Measurements from ENCODE around the gene FBLN1. TPM values are rescaled to one million over a fixed set of nuclear protein-coding genes. Genes with fewer than 3 reads are reported as not detected.
"Not testable (repeated sequence)": the region's sequence is repeated elsewhere in the genome, so short reads cannot be mapped to it uniquely, and the experiment has no call there.

Gene FBLN1
- total and polyA plus RNA-seq, 2 of the 8 experiments (the other 6 are each of a cell fraction or from before 2014, with no cell fraction given): 159 to 168 TPM

DNA sequence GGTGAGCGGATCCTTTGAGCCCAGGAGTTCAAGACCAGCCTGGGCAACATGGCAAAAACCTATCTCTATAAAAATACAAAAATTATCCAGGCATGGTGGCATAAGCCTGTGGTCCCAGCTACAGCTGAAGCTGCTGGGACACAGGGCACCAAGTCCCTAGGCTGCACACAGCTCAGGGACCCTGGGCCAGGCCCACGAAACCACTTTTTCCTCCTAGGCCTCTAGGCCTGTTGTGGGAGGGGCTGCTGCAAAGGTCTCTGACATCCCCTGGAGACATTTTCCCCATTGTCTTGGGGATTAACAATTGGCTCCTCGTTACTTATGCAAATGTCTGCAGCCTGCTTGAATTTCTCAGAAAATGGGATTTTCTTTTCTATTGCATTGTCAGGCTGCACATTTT, 39.0 kb upstream of the FBLN1 start:
- H3K79me1 ChIP-seq (ENCODE audit: low read depth, low read length); POLR2A ChIA-PET (ENCODE audit: partially characterized antibody); FAIRE-seq; H2BK5ac ChIP-seq (ENCODE audit: low read depth, low read length); H3K56ac ChIP-seq (replicated peaks; ENCODE audit: insufficient read length, low read depth, low read length); DNase-seq (ENCODE audit: low read depth in 1 of 2, low spot score in 2 of 2); H3K14ac ChIP-seq (ENCODE audit: insufficient read length); H3K18ac ChIP-seq (ENCODE audit: extremely low read depth, low read length); H3K27ac ChIP-seq (ENCODE audit: low read depth, low read length); H3K4me1 ChIP-seq (replicated peaks in 1 of 4; ENCODE audit: control insufficient read depth in 3 of 4, insufficient read depth in 4 of 4, low read length in 3 of 4); H3K36me3 ChIP-seq (ENCODE audit: control insufficient read depth in 2 of 4, insufficient read depth in 4 of 4, low read length in 3 of 4); H2AFZ ChIP-seq (ENCODE audit: low read length); H3K4me2 ChIP-seq (ENCODE audit: insufficient read depth in 1 of 2, low read depth in 2 of 2, low read length in 2 of 2); H2AK5ac ChIP-seq (ENCODE audit: low read depth, low read length); H2BK120ac ChIP-seq (replicated peaks; ENCODE audit: low read depth, low read length); H4K91ac ChIP-seq (replicated peaks; ENCODE audit: insufficient read length, low read length); H3K27me3 ChIP-seq (replicated peaks in 1 of 4; ENCODE audit: control insufficient read depth in 3 of 4, extremely low read depth in 1 of 4, insufficient read depth in 3 of 4, low read length in 3 of 4); H3K23ac ChIP-seq (ENCODE audit: insufficient read length); H3K9me3 ChIP-seq (ENCODE audit: insufficient read depth in 2 of 2, low read depth in 1 of 2, low read length in 1 of 2); H4K5ac ChIP-seq (ENCODE audit: insufficient read length, low read depth, low read length); H3K23me2 ChIP-seq (ENCODE audit: low read depth, low read length); H3K9ac ChIP-seq (replicated peaks in 1 of 4; ENCODE audit: extremely low read depth in 1 of 4, low read depth in 3 of 4, low read length in 3 of 4); H3K4ac ChIP-seq (replicated peaks; ENCODE audit: insufficient read length, low read depth, low read length); H4K8ac ChIP-seq (ENCODE audit: extremely low read depth, insufficient read depth, low read length); H3K79me2 ChIP-seq (ENCODE audit: control insufficient read depth in 1 of 2, insufficient read depth in 2 of 2, low read length in 2 of 2); H2BK15ac ChIP-seq (ENCODE audit: low read length); H2BK20ac ChIP-seq (ENCODE audit: low read length); H4K20me1 ChIP-seq (replicated peaks in 1 of 2; ENCODE audit: control insufficient read depth in 1 of 2, insufficient read depth in 2 of 2, low read length in 2 of 2); H3K4me3 ChIP-seq (ENCODE audit: extremely low read depth in 1 of 4, insufficient read depth in 2 of 4, low read depth in 3 of 4, low read length in 4 of 4); H2BK12ac ChIP-seq (ENCODE audit: low read depth, low read length): not testable (repeated sequence)
- CTCF ChIA-PET (ENCODE audit: partially characterized antibody): interaction anchor here (2.6 kb wide), 1 partner anchor 11 kb away, joined by 16 read pairs; no protein-coding TSS in a partner anchor
- 93% methylated on average over 3 of the region's 3 CpGs; no CpG with 5 or more reads in 1 of the 2 experiments for WGBS, 2 experiments (ENCODE audit: extremely low coverage in 1 of 2, insufficient coverage in 1 of 2, insufficient read length in 1 of 2, insufficient replicate concordance in 2 of 2, low coverage in 1 of 2, low lambda C conversion rate in 2 of 2, missing lambda C conversion rate in 1 of 2)

Data from H1 (cell line).